GM12873 (cell line): Measurements from ENCODE around the gene SMYD3.
A peak's percentile ranks its signal among the peaks of the same experiment; 100 is the strongest.

Experiments
- TF ChIP-seq, protein P1 (sequence below): IDR thresholded peaks from 2 replicates; pipeline ENCODE4 v1.5.1; 2012; ENCODE audit warnings: low read depth, mild to moderate bottlenecking, moderate library complexity, low read length, control low read depth; ENCODE audit not compliant: insufficient read depth; ENCODE audit errors: missing control alignments

Gene SMYD3

DNA sequence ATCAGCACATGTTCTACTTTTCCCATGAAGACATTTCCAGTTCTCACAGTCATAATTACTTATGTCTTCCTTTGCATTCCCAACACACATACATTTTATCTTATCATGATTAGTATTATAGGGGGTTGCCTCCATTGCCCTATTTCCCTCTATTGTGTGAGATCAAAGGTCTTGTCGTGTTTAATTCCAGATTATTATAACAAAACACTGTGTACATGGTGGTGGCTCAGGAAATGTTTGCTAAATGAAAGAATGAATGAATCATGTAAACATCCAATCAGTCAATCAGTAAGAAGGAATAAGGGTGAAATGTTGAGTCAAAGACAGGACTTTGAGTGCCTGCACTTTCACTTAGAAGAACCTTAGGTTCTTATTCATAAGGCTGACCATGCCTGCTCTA, 376.0 kb downstream of the SMYD3 start:
- TF ChIP-seq, protein P1, sequence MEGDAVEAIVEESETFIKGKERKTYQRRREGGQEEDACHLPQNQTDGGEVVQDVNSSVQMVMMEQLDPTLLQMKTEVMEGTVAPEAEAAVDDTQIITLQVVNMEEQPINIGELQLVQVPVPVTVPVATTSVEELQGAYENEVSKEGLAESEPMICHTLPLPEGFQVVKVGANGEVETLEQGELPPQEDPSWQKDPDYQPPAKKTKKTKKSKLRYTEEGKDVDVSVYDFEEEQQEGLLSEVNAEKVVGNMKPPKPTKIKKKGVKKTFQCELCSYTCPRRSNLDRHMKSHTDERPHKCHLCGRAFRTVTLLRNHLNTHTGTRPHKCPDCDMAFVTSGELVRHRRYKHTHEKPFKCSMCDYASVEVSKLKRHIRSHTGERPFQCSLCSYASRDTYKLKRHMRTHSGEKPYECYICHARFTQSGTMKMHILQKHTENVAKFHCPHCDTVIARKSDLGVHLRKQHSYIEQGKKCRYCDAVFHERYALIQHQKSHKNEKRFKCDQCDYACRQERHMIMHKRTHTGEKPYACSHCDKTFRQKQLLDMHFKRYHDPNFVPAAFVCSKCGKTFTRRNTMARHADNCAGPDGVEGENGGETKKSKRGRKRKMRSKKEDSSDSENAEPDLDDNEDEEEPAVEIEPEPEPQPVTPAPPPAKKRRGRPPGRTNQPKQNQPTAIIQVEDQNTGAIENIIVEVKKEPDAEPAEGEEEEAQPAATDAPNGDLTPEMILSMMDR, result no peak

DNA sequence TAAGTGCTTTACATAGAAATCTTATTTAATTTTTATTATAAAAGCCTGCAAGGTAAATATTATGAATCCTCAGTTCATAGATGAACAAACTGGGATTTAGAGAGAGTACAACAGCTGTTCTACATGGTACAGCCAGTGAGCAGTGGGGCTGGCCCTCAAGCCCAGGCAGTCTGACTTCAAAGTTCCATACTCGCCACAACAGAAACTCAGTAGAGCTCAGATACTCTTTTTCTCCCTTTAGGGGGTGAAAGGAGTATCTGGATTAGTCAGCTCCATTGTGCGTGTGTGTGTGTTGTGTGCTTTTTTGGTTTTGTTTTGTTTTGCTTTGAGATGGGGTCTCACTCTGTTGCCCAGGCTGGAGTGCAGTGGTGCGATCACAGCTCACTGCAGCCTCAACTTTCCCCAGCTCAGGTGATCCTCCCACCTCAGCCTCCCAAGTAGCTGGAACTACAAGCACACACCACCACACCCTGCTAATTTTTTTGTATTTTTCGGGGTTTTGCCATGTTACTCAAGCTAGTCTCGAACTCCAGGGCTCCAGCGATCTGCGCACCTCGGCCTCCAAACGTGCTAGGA, 378.5 kb downstream of the SMYD3 start:
- TF ChIP-seq, protein P1, result no peak

DNA sequence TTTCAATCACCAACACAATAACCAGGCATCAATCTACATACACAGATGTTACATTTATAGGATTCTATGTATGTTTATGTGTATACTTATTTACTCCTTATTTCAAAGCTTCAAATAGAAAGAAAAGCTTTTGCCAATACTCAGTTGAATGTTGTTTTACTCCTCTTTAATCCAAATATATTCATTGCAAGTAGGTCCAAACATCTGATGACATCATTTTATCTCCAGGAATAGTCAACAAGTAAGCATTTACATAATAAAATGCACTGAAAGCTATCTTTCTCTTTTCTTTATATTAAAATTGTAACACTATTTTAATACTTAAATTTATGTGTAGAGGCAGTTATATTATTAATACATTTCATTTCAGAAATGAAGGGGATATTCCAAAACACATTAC, 380.5 kb downstream of the SMYD3 start:
- TF ChIP-seq, protein P1, result no peak

DNA sequence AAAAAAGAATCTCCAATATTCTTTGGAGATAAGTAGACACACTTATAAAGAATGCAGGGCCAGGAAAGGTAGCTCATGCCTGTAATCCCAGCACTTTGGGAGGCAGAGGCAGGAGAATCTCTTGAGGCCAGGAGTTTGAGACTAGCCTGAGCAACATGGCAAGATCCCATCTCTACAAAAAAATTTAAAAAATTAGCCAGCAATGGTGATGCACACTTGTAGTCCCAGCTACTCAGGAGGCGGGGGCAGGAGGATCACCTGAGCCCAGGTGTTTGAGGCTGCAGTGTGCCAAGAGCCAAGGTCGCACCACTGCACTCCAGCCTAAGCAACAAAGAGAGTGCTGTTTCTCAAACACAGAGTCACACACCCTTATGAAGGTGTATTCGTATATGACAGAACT, 385.0 kb downstream of the SMYD3 start:
- TF ChIP-seq, protein P1, result no peak

GRCh38 chr1:246121533-246121932, 385.5 kb downstream of the SMYD3 start:
- TF ChIP-seq, protein P1, result no peak

- TF ChIP-seq, protein P1, result peak; percentile 55
Observed at GRCh38 chr1:246117066-246117791, 389.9 kb downstream of the SMYD3 start.

DNA sequence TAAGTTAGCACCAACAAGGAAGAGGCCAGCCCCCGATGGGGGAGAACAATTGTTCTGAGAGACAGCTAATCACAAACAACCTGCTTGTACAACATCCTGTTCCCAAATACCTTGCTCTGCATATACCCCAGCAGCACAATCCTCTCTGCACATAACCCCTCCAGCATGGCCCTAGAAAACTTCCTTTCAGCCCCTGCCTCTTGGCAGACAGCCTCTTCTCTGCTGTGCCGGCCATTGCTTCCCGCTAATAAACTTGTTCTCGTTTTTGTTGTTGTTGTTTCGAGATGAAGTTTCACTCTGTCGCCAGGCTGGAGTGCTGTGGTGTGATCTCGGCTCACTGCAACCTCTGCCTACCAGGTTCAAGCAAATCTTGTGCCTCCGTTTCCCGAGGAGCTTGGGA, 392.7 kb downstream of the SMYD3 start:
- TF ChIP-seq, protein P1, result no peak
